Spleen (tissue), 11 donors: ENCODE measurements around the gene PDE4D. TPM values are rescaled to one million over a fixed set of nuclear protein-coding genes. Genes with fewer than 3 reads are reported as not detected.
"Not testable (repeated sequence)": the region's sequence is repeated elsewhere in the genome, so short reads cannot be mapped to it uniquely, and the experiment has no call there.

Experiments used
- DNase-seq: peaks from one replicate; pipeline ENCODE4 v3.0.0-alpha.2; 2020
- H3K27ac ChIP-seq, 8 donors: fragments of 200-600 bp; sonication (generic) in 7 of 8; 1 replicate in 4 of 8; 2 replicates in 4 of 8; pipeline versions ENCODE4 v1.5.0 to v1.8.0; 2016 to 2021; ENCODE audit warnings: inconsistent platforms in 4 of 8, mild to moderate bottlenecking in 4 of 8, moderate library complexity in 1 of 8
- H3K27me3 ChIP-seq, 7 donors: fragments of 200-600 bp; sonication (generic) in 6 of 7; replicated peaks in 1 of 7; 1 replicate in 4 of 7; 2 replicates in 3 of 7; pipeline versions ENCODE4 v1.5.0 to v1.8.0; 2016 to 2021; ENCODE audit warnings: inconsistent platforms in 3 of 7, mild to moderate bottlenecking in 1 of 7
- H3K36me3 ChIP-seq, 6 donors: fragments of 200-600 bp; sonication (generic) in 5 of 6; 1 replicate in 4 of 6; 2 replicates in 2 of 6; pipeline versions ENCODE4 v1.5.0 to v1.8.0; 2016 to 2021; ENCODE audit warnings: inconsistent platforms in 2 of 6
- H3K4me1 ChIP-seq, 6 donors: fragments of 200-600 bp; sonication (generic) in 5 of 6; 1 replicate in 3 of 6; 2 replicates in 3 of 6; pipeline versions ENCODE4 v1.5.0 to v1.8.0; 2016 to 2021; ENCODE audit warnings: inconsistent platforms in 3 of 6
- H3K4me3 ChIP-seq, 8 donors: fragments of 200-600 bp; sonication (generic) in 7 of 8; 1 replicate in 4 of 8; 2 replicates in 4 of 8; pipeline versions ENCODE4 v1.5.0 to v1.8.0; 2016 to 2021; ENCODE audit warnings: inconsistent platforms in 4 of 8, mild to moderate bottlenecking in 4 of 8, moderate library complexity in 2 of 8
- H3K9me3 ChIP-seq, 8 donors: fragments of 200-600 bp; sonication (generic) in 7 of 8; 1 replicate in 4 of 8; 2 replicates in 4 of 8; pipeline versions ENCODE4 v1.5.0 to v1.8.0; 2016 to 2021; ENCODE audit warnings: inconsistent platforms in 4 of 8
- CTCF ChIP-seq, 11 experiments: fragments of 200-600 bp in 7 of 11; fragments of 450-650 bp in 4 of 11; sonication (generic) in 4 of 11; IDR thresholded peaks in 8 of 11; conservative IDR thresholded peaks in 3 of 11; 1 replicate in 7 of 11; 2 replicates in 4 of 11; pipeline versions ENCODE4 v1.4.0 to v1.8.0; 2016 to 2021; ENCODE audit warnings: antibody characterized with exemption in 11 of 11, inconsistent platforms in 4 of 11, mild to moderate bottlenecking in 1 of 11
- POLR2A ChIP-seq, 3 donors: fragments of 450-650 bp; IDR thresholded peaks; one replicate each; pipeline ENCODE4 v1.5.1; 2017; ENCODE audit warnings: antibody characterized with exemption in 3 of 3, mild to moderate bottlenecking in 1 of 3
- POLR2AphosphoS5 ChIP-seq, 3 donors: sonication (generic); formaldehyde crosslinking; IDR thresholded peaks; one replicate each; pipeline ENCODE4 v1.5.1; 2017; ENCODE audit warnings: antibody characterized with exemption in 3 of 3
- WGBS, 5 donors: extraction: QIAGEN DNeasy Blood & Tissue Kit in 3 of 5; methylation state at CpG; one replicate each; pipeline versions ENCODE4 v1.1.5 to v1.1.7; 2013 to 2018; 5-methylcytosine and 5-hydroxymethylcytosine counted together
- intact Hi-C: fragments of 100-400 bp; cut with DNase I; formaldehyde crosslinking; loops from one replicate; pipeline ENCODE4 v1.15.0; 2023; ENCODE audit warnings: low total_unique reads
- polyA plus RNA-seq, 3 donors: library from polyadenylated mRNA; stranded (reverse); fragments of 200-250 nt; gene quantifications; one replicate each; pipeline ENCODE4 v1.2.1, GENCODE V29; 2013
- total RNA-seq, 7 donors: library from RNA; depleted of rRNA in 3 of 7; stranded (reverse); fragments of >200 nt in 3 of 7; fragmentation: NEBNext Ultra II Directional in 4 of 7; extraction: Animal tissue kit (Norgen Biotek cat#: 25700) in 4 of 7; gene quantifications; one replicate each; pipeline versions ENCODE4 v1.1.0 to v1.2.1, GENCODE V29; 2016 to 2021
- donor health status: healthy with polysubstance abuse.
- donor health status: DM: no; HTN: no; CAD: no; lungs with moderate emphysema.
- donor health status: DM: no; HTN: no; CAD: no.
- donor health status: Bipolar disorder and iron deficiency.
- donor health status: healthy.
- donor health status: DM: no; HTN: no; CAD: no.
- donor health status: DM: yes; HTN: yes; CAD: no.

The PDE4D gene
- total and polyA plus RNA-seq, 10 donors: 0.88 to 51.8 (median 18.2) TPM

GRCh38 chr5:59387127-59387526 lies 506.4 kb downstream of the PDE4D start:
- Histone ChIP-seq H3K36me3 (no peaks in the 10 kb centered on the region), H3K4me3 (no peak overlapping the region), H3K9me3 (no peaks in the 10 kb centered on the region), H3K27ac (no peak overlapping the region), H3K27me3 (no peaks in the 10 kb centered on the region), H3K4me1 (no peaks in the 10 kb centered on the region)
- no peak for DNase-seq
- intact Hi-C loops: no loop called here
- no peak for TF ChIP-seq POLR2AphosphoS5 (IDR thresholded peaks at IDR 0.05)
- no peak for TF ChIP-seq POLR2A (IDR thresholded peaks at IDR 0.05)
- TF ChIP-seq CTCF (IDR thresholded peaks at IDR 0.05 in 8 of 11, conservative IDR thresholded peaks at IDR 0.05 in 3 of 11): no peak

GRCh38 chr5:59385700-59386099 lies 507.8 kb downstream of the PDE4D start:
- DNase-seq: no peak
- Histone ChIP-seq H3K27ac (no peak overlapping the region), H3K4me1 (no peaks in the 10 kb centered on the region), H3K27me3 (no peaks in the 10 kb centered on the region), H3K36me3 (no peaks in the 10 kb centered on the region), H3K9me3 (no peaks in the 10 kb centered on the region), H3K4me3 (no peak overlapping the region)
- intact Hi-C loops: no loop called here
- no peak for TF ChIP-seq CTCF (IDR thresholded peaks at IDR 0.05 in 8 of 11, conservative IDR thresholded peaks at IDR 0.05 in 3 of 11)
- no peak for TF ChIP-seq POLR2AphosphoS5 (IDR thresholded peaks at IDR 0.05)
- no peak for TF ChIP-seq POLR2A (IDR thresholded peaks at IDR 0.05)
- 68 to 95% (median 90%) methylated on average over 2 of the region's 2 CpGs for WGBS, 5 donors

GRCh38 chr5:59380350-59380951 lies 513.1 kb downstream of the PDE4D start:
- WGBS, 5 donors: 3 to 17% (median 4%) methylated on average over 1 of the region's 1 CpG
- H3K36me3 ChIP-seq: no peaks in the 10 kb centered on the region
- no peak for DNase-seq
- peaks cover 0 to 7% (median 2%) of the 10 kb centered on the region in 6 donors for H3K4me1 ChIP-seq
- H3K27ac ChIP-seq: no peak overlapping the region
- H3K9me3 ChIP-seq: peaks cover 0 to 6% (median 0%) of the 10 kb centered on the region in 8 donors
- H3K27me3 ChIP-seq: no peaks in the 10 kb centered on the region
- TF ChIP-seq CTCF (IDR thresholded peaks at IDR 0.05 in 8 of 11, conservative IDR thresholded peaks at IDR 0.05 in 3 of 11): peak in 9 of 11 experiments; percentile 21 to 53 (median 41)
- no peak for TF ChIP-seq POLR2AphosphoS5 (IDR thresholded peaks at IDR 0.05)
- TF ChIP-seq POLR2A (IDR thresholded peaks at IDR 0.05): no peak
- H3K4me3 ChIP-seq: no peak overlapping the region
- intact Hi-C loops: no loop called here

- H3K4me1 ChIP-seq, H3K27me3 ChIP-seq, DNase-seq, H3K27ac ChIP-seq, H3K4me3 ChIP-seq, intact Hi-C loops, H3K36me3 ChIP-seq: not testable (repeated sequence)
- 84 to 95% (median 92%) methylated on average over 1 of the region's 1 CpG for WGBS, 5 donors
- peaks cover 0 to 29% (median 19%) of the 10 kb centered on the region in 8 donors for H3K9me3 ChIP-seq
Measured at GRCh38 chr5:59374036-59374435, 519.5 kb downstream of the PDE4D start.
